Lung microvascular endothelial cell (primary cell): ENCODE data around the gene PPFIBP2. TPM values are rescaled to one million over a fixed set of nuclear protein-coding genes. Genes with fewer than 3 reads are reported as not detected.
"Not testable (repeated sequence)": the region's sequence is repeated elsewhere in the genome, so short reads cannot be mapped to it uniquely, and the experiment has no call there.

ENCODE experiments used
- DNase-seq, 2 donors: peaks; one replicate each; pipeline versions ENCODE4 v3.0.0 to v3.0.0-alpha.2; 2010; ENCODE audit warnings: low read depth in 2 of 2
- total RNA-seq: library from RNA; depleted of rRNA; stranded (reverse); fragments of >200 nt; gene quantifications from 2 replicates; pipeline ENCODE4 v1.2.1, GENCODE V29; 2014

PPFIBP2 gene
- total RNA-seq, 1 donor from 2014 or later = 5.2 TPM

DNA sequence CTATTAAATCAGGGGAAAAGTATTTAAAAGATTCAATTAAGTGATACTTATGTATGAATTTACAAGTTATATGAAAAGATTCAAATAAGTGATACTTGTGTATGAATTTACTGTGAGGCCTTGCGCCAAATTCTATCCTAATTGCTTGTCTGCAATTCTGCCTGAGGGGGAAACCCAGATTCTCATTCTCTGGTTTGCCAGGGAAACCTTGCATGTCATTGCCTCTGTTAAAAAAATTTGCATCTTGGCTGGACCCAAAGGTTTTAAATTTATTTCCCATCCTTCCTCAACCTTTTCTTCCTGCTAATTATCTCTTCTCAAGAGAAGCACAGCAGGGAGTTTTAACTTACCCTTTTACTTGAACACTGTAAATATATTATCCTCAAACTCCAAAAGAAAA is 14.7 kb upstream of the PPFIBP2 start:
- no peak for DNase-seq

DNA sequence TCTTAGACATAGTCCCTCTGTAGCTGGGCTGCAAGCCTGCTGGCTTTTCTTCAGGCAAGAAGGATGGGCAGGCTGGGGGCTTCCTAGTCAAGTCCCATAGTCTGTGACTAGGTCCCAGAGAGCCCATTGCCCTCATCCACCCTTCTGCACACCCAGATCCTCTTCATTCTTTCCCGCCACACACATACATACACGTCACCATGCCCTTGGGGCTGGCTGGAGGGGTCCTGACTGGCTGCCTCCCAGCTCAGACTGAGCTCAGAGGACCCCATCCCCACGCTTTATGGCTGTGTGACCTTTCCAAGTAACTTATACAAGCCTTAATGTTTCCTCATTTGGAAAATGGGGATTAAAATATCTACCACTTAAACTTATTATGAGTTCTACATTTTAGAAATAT is 13.5 kb upstream of the PPFIBP2 start:
- DNase-seq = no peak

DNA sequence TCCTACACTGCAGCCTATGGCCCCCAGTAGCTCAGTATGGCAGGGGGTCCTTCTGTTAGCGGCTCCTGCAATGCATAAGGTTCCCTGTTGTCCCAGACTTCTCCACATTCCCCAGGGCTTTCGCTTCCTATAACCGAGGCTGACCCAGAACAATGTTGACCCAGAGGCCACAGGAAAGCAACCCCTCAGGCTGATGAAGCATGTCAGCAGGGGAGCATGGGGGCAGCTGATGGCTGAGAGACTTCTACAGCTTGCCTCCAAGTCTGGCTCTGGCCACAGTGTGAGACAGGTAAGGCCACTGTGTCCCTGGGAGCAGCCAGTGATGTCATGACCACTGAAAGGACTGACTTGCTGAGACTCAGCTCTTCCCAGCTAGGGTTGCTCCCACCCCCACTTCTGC is 12.5 kb upstream of the PPFIBP2 start:
- no peak for DNase-seq

DNA sequence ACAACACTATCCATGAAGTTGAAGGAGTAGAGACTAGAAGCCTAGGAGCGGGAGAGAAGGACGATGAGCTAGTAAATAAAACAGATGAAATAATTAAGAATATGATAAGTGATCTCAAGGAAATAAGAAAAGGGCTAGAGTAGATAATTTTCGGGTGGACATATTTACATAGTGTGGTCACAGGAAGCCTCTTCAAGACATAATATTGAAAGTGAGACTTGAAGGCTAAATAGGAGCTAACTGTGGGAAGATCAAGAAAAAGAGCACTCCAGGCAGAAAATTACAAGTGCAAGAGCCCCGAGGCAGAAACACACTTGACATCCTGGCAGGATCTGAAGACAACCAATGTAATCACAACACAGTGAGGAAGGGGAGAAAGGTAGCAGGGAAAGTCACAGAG is 11.9 kb upstream of the PPFIBP2 start:
- no peak for DNase-seq

DNA sequence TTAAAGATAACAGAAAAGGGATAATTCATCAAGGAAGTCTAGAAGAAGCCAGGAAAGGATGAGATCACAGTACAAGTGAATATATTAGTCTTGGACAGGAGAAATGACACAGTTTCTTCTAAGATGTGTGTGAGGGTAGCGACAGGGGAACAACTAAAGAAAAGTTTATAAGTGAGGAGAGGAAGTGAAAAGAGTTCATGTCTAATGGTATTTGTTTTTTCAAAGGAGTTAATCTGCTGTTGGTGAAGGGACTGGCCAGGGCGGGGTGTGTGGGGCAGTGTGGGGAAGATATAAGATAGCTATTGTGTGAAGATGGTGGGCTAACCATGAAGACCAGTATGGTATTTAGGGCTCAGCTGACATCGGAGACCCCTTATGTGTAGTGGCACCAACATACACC is 7.6 kb upstream of the PPFIBP2 start:
- no peak for DNase-seq

DNA sequence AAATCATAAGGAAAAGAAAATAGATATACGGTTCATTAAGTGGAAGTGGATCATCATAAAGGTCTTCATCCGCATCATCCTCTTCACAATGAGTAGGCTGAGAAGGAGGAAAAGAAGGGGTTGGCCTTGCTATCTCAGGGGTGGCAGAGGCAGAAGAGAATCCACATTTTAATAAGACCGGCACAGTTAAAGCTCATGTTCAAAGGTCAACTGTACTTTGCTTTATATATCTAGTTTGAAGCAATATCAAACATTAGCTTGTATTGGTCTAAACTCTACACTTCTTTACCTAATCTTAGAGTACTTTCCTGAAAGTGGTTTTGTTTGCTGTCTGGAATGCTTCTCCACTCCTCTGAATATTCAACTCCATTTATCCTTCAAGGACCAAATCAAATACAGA is 5.7 kb upstream of the PPFIBP2 start:
- DNase-seq = no peak

DNA sequence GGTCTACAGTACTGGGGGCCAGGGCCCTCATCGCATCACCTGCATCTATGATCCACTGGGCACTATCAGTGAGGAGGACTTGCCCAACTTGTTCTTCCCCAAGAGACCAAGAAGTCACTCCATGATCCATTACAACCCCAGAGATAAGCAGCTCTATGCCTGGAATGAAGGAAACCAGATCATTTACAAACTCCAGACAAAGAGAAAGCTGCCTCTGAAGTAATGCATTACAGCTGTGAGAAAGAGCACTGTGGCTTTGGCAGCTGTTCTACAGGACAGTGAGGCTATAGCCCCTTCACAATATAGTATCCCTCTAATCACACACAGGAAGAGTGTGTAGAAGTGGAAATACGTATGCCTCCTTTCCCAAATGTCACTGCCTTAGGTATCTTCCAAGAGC is 3.8 kb upstream of the PPFIBP2 start:
- no peak for DNase-seq

DNA sequence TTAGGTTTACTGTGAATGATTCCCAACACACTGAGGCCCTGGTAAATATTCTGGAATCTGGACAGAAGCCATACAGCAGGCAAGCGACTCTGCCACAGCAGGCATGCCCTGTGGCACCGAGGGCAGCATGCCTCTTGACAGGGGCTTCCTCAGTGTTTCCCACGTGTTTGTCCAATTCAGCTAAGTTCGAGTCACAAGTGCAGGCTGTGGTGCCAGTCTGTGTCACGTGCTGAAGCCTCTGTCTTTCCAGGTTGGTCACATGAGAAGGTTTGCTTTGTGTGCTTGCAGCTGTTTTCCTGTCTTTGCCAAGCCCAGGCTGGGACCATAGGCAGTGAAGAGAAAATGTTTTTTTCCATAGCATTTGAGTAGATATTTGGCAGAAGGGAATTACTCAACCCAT is 2.4 kb upstream of the PPFIBP2 start:
- peak; percentile 14 to 90 for DNase-seq

DNA sequence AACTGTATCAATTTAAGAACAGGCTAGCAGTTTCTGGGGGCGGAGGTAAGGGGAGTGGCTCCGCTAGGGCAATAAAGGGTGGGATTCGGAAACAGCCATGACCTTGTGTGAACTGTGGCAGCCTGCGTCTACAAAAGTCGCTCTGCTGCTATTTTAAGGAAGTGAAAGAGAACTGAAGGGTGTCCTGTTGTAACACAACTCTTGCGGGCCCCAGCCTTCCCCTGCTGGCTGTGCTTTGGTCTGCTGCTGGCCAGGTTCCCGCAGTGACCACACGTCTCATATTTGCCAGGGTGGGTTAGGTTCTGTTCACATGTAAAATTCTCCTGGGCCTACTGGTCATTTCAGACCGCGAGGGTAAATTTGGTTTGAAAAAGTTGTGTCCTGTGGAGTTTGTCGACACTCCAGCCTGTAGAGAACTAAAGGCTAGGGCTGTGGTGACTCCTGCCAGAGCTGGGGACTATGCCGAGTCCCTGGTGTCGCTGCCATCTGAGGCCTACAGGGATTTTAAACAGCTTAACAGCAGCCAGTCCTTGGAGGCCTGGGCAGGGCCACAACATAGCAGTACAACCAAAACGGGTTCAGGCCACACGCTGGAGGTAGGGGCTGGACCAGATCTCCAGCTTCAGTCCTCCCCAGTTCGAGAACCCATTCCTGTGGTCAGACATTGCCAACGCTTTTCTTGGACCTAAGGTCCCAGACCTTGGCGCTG is 1.1 kb upstream of the PPFIBP2 start:
- peak in 1 of 2 donors; percentile 40 for DNase-seq

DNA sequence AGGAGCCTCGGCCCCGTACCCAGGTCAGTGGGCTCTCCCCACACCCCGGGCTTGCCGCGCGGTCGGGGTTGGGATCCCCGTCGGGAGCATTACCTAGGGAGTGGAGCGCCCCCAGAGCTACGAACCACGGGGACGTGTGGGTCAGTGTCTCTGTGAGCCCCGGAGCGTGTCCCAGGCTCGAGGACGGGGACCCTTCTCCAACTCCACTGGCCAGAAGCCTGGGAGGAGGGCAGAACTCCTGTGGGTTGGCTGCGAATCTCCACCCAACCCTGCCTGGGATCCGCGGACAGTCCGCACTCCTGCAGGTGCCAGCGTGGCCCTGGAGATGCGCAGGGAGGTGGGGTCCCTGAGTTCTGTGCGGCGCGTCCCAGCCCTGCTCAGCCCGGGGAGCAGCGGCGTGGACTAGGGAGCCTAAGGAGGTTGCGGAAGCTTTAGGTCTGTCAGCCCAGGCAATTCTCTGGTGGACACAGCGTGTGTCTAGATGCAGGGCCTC is 346 bp downstream of the PPFIBP2 start:
- peak in 1 of 2 donors; percentile 3 for DNase-seq

DNA sequence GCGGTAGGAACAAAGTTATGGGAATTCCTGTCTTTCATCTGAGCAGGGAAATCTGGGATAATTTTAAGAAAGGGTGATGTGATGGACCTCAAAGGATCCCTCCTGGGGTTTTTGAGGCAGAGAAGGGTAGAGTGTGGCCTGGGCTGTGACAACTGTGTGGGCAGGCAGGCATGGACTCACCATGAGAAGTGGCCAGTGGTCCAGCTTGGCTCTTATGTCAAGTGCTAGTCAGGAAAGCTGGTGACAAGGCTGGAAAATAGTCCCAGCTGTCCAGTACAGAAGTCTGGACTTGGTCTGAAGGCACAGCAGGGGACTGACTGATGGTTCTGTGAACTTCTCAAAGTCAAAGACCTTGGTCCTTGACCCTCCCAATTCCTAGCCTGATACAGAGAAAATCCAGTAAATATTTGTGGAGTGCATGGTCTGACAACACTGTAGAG is 1.7 kb downstream of the PPFIBP2 start:
- no peak for DNase-seq

DNA sequence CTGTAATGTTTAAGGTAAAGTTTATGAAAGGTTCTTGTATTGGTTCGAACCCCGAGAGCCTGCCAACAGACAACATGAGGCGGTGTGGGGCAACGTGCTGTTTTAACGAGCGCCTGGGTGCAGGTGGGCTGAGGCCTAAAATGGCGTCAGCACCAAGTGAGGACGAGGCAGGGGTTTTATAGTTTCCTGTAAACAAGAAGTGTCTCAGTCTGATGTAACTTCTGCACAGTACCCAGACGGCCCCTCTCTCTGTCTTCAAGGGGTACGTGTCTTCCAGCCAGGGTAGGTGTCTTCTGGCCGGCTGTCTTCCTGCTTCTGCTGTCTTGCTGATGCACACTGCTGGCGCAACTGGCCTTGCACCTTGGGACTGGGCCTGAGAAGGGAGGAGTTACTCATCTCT is 2.7 kb downstream of the PPFIBP2 start:
- DNase-seq = no peak

DNA sequence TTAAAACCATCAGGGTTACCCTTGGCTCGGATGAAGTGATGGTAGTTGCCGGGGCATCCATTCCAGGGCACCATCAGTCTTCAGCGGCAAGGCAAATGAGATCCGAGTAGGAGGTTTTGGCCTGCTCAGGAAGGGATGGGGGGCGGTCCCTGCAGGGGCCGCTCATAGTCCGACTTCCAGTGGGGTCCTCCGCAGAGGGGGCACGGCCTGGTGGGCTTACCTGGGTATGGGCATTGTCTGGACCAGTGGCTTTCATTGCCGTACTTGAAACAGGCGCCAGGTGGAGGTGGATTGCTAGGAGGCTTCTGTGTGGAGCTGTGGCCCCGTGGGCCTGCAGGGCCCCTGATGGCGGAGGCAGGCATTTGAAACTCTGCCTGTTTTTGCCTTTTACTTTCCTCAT is 3.9 kb downstream of the PPFIBP2 start:
- DNase-seq = not testable (repeated sequence)

DNA sequence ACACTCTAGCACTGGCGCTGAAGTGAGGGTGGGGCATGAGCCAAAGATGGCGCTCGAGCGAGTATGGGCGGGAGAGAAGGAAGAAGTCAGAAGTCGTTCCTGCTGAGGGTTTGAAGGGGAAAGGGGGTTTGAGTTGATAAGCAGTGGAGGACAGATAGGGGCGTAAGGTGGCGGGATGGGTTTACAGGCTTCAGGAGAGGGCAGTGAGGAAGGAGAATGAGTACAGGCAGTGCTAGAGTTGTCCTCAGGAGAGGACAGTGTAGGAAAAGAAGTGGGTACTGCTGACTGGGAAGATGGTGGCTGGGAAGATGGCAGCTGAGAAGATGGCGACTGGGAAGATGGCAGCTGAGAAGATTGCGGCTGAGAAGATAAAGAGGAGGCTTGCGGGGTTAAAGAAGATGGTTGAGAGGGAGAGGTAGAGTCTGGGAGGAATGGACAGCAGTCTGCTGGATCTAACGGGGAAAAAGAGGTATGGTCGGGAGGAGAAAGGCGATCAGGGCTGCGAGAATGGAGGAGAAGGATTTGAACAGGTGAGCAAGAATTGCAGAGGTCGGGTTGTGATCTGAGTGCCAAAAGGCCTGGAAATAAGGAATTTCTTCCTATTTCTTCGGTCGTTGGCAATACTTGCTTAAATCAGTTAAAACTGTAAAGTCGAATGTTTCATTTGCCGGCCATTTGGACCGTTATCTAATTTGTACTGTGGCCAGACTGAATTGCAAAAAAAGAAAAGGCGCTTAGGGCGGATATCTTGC is 5.2 kb downstream of the PPFIBP2 start:
- DNase-seq = no peak

DNA sequence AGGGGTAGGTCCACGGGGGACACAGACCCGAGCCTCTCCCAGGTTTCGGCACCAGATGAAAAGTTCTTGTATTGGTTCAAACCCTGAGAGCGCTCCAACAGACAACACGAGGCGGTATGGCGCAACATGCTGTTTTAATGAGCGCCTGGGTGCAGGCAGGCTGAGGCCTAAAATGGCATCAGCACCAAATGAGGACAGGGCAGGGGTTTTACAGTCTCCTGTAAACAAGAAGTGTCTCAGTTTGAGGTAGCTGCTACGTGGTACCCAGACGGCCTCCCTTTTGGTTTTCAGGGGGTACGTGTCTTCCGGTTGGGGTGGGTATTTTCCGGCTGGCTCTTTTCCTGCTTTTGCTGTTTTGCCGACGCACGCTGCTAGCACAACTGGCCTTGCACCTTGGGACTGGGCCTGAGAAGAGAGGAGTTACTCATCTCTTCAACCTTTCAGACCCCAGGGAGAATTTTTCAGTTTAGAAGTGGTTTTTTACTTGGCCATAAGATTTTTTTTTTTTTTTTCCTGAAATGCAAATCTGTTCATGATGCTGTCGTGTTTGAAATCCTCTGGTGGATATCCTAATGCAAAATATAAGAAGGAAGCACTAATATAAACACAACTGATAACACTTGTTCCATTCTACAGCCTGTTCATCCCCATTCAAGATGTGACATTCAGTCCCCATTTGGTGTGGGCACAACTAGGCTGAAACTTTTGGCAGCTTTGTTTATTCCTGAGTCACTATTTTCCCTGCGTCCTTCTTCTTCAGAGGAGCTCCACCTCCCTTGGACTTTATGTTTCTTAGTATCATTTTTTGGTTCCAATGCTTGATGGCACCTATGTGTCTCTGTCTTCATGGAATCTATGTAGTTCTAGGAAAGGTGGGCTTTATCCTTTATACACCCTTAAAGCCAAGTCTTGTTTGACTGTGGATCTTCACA is 6.5 kb downstream of the PPFIBP2 start:
- no peak for DNase-seq

DNA sequence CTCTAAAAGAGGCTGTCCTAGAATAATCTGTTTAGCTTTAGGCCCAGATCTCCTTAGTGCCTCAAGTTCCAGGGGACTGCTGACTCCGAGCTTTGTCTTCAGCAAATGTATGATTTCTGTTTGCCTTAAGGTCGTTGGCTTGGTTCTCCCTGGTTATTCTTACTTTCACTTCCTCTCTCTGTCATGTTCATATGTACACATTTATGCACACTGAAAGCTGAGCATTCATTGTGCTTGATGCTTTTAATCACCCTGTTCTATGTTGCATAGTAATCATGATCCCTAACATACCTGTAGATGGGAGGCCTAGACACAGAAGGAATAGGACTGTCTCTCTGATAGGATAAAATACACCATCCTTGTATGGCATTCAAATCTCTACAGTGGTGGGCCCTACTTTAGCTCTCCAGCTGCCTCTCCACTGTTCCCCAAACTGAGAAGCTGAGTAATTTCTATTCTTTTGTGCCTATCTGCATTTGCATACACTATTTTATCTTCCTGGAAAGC is 7.2 kb downstream of the PPFIBP2 start:
- DNase-seq = no peak

DNA sequence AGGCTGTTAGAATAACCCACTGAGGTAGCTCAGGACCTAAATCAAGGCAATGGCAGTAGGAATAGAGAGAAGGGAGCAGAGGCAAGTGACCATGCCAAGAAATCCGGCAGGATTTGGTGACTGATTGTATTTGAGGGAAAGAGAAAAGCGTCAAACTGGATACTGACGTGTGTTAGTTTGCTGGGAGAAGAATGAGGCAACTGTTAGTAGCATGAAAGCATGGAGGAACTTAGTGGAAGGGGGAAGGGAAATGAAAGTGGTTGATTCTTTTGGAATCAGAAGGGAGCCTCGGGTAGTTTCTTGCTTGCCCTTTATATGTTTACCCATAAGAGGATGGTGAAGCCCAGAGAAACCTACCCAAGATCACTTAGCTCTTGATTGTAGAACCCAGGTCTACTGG is 8.3 kb downstream of the PPFIBP2 start:
- DNase-seq = no peak

DNA sequence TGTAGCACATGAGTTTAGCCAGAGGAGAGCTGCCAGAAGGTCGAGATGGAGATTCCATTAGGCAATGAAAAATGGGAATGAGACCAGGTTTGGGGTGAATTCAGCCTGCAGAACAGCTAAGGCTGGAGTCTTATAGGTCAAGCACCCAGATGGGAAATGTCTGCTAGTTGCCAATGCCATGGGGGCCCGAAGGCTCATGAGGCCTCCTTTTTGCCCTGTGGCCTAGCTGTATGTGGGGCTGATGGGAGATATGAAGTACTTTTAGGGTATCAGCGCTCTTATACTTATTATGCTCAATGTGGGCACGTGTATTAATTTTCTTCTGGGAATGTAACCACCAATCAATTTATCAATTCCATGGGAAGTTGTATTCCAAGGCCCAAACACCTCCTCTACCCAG is 8.7 kb downstream of the PPFIBP2 start:
- no peak for DNase-seq

DNA sequence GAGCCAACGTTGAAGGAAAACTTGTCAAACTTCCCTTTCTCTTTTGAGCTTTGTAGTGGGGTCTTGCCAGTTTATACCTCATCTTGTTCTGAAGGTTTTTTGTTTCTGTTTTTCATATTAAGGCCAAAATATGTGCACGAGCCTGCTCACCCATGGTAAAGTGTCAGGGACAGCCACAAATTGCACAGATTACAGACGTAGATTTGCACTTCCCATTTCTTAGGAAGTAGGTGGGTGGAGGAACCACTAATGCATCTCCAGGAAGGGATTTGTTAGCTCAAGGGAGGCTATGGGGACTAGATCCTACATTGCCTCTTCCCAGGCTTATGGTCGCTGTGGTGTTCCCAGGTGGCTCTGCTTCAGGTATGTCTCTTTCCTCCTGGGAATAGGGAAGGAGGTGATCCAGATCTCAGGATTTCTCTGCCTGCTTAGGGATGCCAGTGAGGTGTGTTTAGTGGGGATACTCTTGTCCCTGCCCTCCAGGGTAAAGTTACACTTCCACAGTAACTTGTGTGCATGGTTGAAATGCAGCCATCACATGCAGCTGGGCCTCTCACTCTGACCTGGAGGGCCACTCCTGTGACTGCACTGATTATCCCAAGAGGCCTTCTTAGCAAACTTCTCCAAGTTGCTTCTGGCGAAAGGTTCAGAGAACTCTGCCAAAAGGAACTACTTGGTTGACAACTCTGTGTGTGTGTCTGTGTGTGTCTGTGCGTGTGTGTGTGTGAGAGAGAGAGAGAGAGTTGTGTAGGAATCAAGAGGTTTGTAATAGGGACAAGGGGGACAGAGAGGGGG is 9.8 kb downstream of the PPFIBP2 start:
- no peak for DNase-seq

DNA sequence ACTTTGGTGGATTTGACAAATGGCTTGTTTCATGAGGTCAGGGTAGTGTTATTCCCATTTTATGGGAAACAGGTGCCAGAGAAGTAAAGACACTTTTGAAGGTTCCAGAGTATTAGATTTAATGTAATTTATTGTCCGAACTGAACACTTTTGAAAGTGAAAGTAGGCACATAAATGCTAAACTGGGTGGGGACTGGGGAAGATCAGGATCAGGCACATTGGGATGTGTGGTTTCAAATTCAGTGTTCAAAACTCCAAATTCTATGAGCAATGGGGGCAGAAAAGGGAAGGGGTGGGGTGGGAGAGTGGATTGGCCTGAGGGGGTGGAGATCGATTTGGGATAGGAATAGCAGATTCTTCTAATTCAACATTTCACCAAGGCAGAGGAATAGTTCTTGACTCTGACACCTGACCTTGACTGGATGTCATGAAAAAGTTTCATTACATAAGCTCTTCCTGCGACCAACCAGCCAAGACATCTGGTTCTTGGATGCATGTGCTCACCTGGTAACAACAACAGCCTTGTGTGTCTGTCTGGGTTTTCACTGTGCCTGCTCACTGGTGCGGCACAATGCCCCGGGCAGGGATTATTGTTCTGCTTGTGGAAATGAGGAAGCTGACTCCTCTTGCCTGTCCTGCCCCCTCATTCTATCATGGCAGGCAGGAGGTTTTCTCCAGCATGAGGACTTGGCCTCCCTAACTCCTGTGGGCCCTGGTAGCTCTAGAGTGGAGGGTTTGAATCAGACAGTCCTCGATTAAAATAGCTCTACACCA is 10.8 kb downstream of the PPFIBP2 start:
- DNase-seq = no peak
